ENCODE data around the gene PRRT2. TPM values are rescaled to one million over a fixed set of nuclear protein-coding genes. Genes with fewer than 3 reads are reported as not detected.

PRRT2 gene
- total RNA-seq, 1 donor = 3.0 TPM

- H3K4me3 ChIP-seq (ENCODE audit: low read depth, low read length) = peak overlapping the region; percentile 68
- DNase-seq (ENCODE audit: low read depth) = no peak
- TF ChIP-seq, protein P1, sequence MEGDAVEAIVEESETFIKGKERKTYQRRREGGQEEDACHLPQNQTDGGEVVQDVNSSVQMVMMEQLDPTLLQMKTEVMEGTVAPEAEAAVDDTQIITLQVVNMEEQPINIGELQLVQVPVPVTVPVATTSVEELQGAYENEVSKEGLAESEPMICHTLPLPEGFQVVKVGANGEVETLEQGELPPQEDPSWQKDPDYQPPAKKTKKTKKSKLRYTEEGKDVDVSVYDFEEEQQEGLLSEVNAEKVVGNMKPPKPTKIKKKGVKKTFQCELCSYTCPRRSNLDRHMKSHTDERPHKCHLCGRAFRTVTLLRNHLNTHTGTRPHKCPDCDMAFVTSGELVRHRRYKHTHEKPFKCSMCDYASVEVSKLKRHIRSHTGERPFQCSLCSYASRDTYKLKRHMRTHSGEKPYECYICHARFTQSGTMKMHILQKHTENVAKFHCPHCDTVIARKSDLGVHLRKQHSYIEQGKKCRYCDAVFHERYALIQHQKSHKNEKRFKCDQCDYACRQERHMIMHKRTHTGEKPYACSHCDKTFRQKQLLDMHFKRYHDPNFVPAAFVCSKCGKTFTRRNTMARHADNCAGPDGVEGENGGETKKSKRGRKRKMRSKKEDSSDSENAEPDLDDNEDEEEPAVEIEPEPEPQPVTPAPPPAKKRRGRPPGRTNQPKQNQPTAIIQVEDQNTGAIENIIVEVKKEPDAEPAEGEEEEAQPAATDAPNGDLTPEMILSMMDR (IDR thresholded peaks at IDR 0.05; ENCODE audit: insufficient read depth, low read depth, low read length) = no peak
Observed at GRCh38 chr16:29809031-29809747, 2.8 kb upstream of the PRRT2 start.

GRCh38 chr16:29809850-29810698, 1.9 kb upstream of the PRRT2 start:
- DNase-seq (ENCODE audit: low read depth) = no peak
- no peak overlapping the region for H3K4me3 ChIP-seq (ENCODE audit: low read depth, low read length)
- TF ChIP-seq, protein P1 (IDR thresholded peaks at IDR 0.05; ENCODE audit: insufficient read depth, low read depth, low read length) = no peak

DNA sequence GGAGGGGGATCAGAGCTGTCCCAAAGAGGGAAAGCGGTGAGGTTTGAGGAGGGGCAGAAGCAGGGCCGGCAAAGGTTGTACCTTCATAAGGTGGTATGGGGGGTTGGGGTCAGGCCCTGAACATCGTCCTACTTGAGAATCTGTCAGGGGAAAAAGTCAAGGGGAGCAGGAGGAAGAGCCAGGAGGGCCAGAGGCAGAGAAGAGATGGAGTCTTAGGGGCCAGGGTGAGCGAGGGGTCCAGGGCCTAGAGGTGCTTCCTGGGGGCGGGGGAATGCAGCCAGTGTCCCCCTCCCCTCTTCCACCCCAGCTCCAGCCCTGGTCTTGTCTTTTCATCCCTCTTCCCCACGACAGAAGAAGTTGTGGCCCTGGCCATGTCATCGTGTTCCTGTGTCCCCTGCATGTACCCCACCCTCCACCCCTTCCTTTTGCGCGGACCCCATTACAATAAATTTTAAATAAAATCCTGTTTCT, 1.3 kb upstream of the PRRT2 start:
- TF ChIP-seq, protein P1 (IDR thresholded peaks at IDR 0.05; ENCODE audit: insufficient read depth, low read depth, low read length) = no peak
- DNase-seq (ENCODE audit: low read depth) = no peak
- H3K4me3 ChIP-seq (ENCODE audit: low read depth, low read length) = peak overlapping the region; percentile 12

DNA sequence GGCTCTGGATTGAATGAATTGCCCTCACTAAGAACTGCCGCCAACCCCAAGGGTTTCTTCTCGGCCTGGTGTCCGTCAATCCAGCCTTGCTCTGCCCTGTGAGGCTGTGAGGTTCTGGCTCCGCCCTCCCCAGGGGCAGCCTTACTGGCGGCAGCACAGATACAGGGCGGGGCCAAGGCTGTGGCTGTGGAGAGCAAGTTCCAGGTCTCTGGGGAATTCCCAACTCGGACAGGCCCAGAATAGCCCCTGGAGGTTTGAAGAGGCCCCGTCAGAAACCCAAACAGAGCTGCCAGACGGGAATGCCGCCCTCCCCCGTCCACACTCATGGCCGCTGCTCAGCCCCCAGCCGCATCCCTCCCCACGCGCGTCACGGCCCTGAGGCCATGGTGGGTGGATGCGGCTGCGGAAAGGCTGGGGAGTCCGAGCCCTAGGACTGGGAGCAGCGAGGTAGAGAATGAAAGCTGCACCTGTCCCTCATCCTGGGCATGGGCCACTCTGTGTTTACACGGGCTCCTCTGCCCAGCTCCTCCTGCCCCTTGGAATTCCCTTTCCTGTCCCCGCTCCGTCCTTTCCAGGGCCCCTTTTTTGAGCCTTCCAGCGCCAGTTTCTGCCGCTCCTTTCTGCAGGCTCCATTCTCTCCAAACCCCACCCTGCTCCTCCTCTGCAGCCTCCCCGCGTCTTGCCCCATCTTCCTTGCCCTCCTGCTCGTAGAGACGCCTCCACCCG, 660 bp upstream of the PRRT2 start:
- peak overlapping the region; percentile 64 for H3K4me3 ChIP-seq (ENCODE audit: low read depth, low read length)
- DNase-seq (ENCODE audit: low read depth) = peak; percentile 98
- TF ChIP-seq, protein P1 (IDR thresholded peaks at IDR 0.05; ENCODE audit: insufficient read depth, low read depth, low read length) = no peak

- TF ChIP-seq, protein P1 (IDR thresholded peaks at IDR 0.05; ENCODE audit: insufficient read depth, low read depth, low read length) = no peak
- peak overlapping the region; percentile 64 for H3K4me3 ChIP-seq (ENCODE audit: low read depth, low read length)
Observed at GRCh38 chr16:29812754-29813643, 1.0 kb downstream of the PRRT2 start.

More at GRCh38 chr16:29812754-29813643, 1.0 kb downstream of the PRRT2 start:
- DNase-seq (ENCODE audit: low read depth) = no peak

All from fibroblast of villous mesenchyme (primary cell).